ENCODE measurements around the gene TRPM6.

GRCh38 chr9:74901001-74901400, 13.3 kb upstream of the TRPM6 start:
- TF ChIP-seq POLR2AphosphoS5 (IDR thresholded peaks at IDR 0.05; ENCODE audit: low read depth, low read length): no peak
- no peak for TF ChIP-seq POLR2A (IDR thresholded peaks at IDR 0.05; ENCODE audit: low read depth, low read length)
- no peak for TF ChIP-seq TAF1 (IDR thresholded peaks at IDR 0.05; ENCODE audit: low read depth, low read length)

All from GM12891 (cell line).